NCI-H460 (cell line): Measurements from ENCODE around the gene KSR2. TPM values are rescaled to one million over a fixed set of nuclear protein-coding genes. Genes with fewer than 3 reads are reported as not detected.
"Not testable (repeated sequence)": the region's sequence is repeated elsewhere in the genome, so short reads cannot be mapped to it uniquely, and the experiment has no call there.

Experiments
- DNase-seq: peaks from one replicate; pipeline ENCODE4 v3.0.0-alpha.2; 2016; ENCODE audit warnings: low read depth; ENCODE audit errors: extremely low read depth
- polyA plus RNA-seq: library from polyadenylated mRNA; depleted of rRNA; stranded (reverse); fragments of >200 nt; gene quantifications from 2 replicates; pipeline ENCODE4 v1.2.3, GENCODE V29; 2014; cell fraction: nucleus; rRNA removed
- total RNA-seq: library from RNA; depleted of rRNA; stranded (reverse); fragments of >200 nt; shearing (Covaris generic); gene quantifications from 2 replicates; pipeline ENCODE4 v1.2.3, GENCODE V29; 2014; rRNA removed

Gene KSR2
- total RNA-seq = not detected in 2 replicates
- not detected in 2 replicates for polyA plus RNA-seq

DNA sequence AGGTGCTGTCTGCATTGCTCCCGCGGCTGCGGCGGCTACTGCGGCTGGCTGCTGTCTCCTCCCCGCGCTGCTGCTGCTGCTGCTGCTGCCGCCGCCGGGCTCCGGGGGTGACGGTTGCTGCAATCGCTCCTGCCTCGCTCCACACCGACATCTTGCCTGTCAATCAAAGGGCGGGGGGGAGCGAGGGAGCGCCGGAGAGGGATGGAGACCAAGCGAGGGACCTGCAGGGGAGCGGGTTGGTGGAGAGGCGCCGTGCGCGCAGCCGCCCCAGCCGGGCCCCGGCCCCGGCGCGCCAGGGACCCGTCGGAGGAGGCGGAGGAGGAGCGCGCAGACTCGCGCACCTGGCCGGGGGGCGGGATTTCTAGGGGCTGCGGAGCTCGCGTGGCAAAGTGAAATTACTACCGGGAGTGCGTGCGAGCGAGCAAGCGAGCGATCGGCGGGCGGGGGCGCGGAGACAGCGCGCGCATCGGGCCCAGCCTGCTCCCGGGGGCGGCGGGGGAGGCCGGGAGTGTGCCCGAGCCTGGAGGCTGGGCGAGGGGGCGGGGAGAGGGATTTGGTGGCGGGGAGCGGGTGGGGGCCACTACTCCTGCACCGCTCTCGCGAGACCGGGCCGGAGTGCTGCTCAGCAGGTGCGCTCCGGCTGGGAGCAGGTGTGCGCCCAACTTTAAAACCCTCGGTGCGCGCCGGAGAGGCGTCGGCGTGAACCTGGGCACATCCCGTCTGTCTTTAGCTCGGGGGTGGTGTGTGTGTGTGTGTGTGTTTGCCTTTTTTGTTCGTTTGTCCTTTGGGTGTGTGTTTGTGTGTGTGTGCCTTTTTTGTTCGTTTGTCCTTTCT, at the start of gene KSR2:
Gene KSR2 (minus strand): TSS at position 165 of the 834 bp plus-strand sequence. CDS start 735 bp downstream, outside the sequence.
- peak; percentile 11 for DNase-seq

DNA sequence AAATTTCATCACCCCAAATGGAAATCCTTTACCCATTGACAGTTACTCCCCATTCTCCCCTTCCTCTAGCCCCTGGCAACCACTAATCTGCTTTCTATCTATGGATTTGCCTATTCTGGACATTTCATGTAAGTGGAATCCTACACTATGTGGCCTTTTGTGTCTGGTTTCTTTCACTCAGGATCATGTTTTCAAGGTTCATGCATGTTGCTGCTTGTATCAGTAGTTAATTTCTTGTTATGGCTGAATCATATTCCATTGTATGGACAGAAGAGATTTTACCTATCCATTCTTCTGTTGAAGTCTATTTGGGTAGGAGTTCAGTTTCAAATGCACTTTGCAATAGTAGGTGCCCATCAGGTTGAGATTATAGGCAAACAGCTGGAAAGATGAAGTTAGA, 49.1 kb upstream of the KSR2 start:
- DNase-seq = no peak

DNA sequence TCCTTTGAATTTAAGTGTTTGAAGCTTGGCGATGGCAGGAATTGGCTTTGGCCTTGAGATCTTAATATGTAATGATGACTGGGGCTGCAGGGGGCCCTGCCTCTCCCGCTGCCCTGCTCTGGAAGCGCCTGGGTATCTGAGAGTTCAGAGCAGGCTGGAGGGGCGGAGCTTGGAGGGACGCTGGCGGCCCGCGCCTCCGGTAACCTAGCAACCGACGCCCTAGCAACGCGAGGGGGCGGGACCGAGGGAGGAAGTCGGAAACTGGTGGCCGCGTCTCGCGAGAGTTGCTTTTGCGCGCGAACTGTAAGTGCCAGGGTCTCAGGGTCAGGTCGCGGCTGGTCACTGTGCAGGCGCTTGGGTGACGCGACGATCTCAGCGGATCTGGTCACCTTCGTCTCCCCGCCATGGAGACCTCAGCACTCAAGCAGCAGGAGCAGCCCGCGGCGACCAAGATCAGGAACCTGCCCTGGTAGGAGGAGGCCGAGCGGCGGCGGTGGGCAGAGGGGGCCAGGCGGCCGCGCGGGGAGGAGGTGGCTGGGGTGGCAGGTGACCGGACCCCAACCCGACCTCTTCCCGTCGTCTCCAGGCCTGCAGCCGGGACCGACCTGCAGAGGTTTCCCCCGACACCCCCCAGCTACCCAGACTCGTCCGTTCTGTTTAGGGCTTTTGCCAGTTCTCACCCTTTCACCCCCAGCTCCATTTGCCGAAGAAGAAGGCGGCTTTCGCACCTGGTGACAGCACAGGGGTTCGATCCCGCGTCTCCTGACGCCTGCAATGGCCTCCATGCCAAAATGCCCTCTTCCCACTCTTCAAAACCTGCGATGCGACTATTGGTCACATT, 47.9 kb upstream of the KSR2 start, which contains the start of gene RFC5:
Gene RFC5 (plus strand): TSS at position 280 of the 841 bp plus-strand sequence. CDS start 125 bp downstream, at position 405.
- peak; percentile 97 for DNase-seq

DNA sequence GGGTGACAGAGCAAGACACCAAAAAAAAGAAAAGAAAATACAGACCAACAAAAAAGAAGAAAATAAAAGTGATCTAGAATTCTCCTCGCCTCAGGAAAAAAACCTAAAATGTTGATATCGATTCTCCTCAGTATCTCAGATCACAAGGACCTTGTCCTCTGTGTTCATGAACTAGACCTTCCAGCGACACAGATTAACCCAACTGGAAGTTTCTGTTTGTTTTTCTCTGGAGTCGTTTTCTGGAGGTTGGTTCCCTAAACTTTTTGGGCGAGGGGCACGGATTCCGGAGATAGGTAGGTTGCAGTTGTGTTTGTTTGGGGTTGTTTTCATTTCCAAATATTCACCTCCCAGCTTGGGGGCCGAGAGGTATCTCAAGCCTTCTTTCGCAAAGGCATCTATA, 47.2 kb upstream of the KSR2 start:
- no peak for DNase-seq

DNA sequence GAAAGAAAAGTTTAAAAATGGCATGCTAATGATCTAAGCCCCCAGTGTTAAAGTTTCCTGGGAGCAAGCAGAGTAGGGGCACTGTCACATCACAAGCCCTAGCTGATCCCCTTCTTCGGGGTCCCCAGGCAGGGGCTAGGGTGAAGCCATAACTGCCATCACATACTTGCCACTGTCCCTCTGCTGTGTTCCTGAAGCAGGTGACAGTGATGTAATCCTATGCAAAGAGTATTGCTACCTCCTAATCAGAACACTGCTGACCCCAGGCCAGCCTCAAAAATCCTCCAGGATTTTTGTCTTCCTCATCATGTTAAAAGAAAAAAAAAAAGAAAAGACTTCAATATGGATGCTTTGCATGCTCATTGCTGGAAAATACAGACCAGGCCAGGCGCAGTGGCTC, 46.5 kb upstream of the KSR2 start:
- DNase-seq = no peak

DNA sequence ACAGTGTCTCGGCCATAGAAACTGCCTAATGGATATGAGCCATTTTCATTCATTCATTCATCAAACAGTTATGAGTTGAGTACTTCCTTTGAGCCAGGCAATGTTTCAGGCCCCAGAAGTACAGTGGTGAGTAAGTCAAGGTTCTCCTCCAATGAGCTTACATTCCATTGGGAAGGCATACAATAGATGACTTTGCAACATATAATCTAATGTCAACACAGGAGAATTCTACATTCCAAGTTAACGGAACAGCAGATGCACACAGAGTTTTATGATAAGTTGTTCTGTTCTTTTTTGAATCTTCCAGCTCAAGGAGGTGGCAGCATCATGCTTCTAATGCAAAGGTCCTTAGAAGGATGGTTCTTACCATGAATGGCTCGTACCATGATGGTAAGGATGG, 44.5 kb upstream of the KSR2 start:
- no peak for DNase-seq

DNA sequence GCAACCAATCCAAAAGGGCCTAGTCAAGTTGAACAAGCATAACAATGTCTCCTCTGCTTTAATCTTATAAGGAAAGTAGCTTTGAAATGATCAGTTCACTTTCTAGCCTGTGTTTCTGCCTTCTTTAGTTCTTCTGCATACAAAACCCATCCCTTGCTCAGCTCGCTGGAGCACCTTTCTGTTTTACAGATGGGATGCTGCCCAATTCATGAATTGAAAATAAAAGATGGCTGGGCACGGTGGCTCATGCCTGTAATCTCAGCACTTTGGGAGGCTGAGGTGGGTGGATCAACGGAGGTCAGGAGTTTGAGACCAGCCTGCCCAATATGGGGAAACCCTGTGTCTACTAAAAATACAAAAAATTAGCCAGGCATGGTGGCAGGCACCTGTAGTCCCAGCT, 43.2 kb upstream of the KSR2 start:
- no peak for DNase-seq

DNA sequence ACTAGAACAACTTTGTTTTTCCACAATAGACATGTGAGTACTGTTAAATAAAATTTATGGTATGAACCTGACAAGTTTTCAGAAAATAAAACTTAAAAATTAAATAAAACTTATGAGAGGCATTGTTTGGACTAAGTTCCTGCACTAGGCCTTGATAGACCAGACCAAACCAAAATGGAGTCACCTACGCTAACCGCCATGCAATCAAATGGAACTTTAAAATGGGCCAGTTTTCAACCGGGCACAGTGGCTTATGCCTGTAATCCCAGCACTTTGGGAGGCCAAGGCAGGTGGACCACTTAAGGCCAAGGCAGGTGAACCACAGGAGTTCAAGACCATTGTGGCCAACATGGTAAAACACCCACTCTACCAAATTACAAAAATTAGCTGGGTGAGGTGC, 42.6 kb upstream of the KSR2 start:
- DNase-seq = no peak

DNA sequence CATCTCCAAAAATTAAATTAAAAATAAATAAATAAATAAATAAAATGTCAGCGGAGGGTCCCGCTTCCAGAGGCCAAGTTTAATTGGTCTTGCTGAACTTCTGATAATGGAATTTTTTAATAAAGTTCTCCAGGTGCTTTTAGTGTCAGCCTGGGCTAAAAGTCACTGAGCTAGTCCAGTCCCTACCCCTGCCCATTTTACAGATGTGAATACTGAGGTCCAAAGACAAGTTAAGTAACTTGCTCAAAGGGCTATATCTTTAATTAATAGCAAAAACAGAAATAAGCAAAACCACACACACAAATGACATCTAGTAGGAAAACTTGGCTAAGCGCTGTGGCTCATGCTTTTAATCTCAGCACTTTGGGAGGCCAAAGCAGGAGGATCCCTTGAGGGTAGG, 42.1 kb upstream of the KSR2 start:
- DNase-seq = no peak

DNA sequence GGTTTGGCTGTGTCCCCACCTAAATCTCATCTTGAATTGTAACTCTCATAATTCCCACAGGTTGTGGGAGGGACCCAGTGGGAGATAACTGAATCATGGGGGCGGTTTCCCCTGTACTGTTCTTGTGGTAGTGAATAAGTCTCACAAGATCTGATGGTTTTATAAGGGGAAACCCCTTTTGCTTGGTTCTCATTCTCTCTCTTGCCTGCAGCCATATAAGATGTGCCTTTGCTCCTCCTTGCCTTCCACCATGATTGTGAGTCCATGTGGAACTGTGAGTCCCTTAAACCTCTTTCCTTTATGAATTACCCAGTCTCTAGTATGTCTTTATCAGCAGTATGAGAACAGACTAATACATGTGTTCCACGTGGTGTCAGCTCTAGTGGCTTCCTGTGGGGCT, 31.0 kb upstream of the KSR2 start:
- not testable (repeated sequence) for DNase-seq

DNA sequence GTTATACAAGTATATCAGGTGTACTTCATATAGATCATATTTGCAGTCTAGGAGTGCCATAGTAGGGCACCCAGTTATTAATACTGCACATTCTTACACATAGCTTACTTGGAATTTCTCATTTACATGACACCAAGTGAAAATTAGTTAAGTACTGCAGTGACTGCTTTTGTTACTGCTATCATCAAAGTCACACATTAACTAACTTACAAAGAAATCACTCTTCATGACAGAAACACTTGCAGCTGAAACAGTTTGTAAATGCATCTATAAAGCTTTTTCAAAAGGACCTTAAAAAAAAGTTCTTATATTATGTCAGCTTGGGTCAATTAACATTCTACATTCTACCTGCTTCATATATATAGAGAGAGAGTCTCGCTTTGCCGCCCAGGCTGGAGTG, 29.9 kb upstream of the KSR2 start:
- DNase-seq = no peak

DNA sequence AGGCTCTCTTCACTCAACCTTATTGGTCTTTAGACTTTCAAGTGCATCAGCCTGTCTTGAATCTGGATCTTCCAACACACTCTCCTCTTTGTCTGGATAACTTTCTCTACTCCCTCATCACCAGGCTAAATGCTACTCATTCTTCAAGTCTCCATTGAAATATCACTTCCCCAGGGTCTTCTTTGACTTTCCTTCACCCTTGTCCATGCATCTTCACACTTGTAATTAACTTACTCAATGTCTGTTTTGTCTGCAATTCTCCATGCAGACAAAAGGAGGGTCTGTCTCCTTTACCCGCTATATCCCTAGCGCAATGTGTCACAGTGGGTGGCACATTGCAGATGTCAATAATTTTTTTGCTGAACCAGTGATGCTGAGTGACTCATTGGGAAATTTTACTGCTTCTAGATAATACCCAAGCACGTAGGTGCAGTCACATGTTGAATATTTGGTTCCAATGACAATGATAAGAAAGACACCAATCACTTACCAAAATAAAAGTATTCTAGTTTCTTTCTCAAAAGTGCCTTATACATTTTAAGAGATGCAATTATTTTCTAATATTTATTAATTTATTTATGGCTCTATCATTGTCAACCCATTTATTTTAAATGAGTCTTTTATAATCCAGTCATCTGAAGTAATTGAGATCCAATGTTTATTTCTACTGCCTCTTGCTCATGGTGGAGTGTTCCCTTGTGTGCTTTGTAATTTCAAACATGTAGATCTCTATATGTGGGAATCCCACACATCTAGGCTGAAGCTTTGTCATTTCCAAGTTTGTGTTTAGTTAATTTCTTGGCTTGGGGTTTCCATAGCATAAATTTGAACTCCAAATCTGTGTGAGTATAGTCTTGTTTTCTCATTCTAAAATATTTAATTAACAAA, 26.0 kb upstream of the KSR2 start:
- DNase-seq = no peak

DNA sequence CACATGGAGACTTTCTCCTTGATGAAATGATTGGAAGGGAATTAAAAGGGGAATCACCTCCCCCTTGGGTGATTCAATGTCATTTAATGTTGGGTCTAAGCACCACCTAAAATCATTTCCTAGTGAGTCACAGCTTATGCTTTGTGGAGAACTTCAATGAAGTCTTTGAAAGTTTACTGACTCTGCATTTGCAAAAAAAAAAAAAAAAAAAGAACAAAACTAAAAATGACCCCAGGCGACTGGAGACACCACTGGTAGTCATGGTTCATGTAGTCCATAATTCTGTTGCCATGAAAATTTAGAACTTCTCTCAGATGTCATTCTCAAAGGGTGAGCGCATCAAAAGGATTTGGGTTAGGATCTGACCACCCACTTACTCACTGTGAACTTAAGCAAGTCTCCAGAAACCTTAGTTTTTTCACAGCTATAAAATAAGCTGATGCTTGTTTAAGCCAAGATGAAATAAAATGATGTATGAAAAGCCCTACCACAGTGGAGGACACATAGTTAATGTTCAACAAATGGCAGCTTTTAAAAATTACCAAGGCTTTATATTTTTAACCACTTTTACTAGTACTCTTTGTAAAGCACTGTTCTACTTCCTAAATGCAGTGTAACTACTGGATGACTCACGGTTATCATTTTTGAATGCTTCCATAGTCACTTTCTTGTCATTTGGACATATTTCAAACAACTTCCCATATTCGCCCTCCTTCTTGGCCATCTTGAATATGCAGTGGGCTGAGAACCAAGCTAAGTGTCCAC, 18.1 kb upstream of the KSR2 start:
- no peak for DNase-seq

DNA sequence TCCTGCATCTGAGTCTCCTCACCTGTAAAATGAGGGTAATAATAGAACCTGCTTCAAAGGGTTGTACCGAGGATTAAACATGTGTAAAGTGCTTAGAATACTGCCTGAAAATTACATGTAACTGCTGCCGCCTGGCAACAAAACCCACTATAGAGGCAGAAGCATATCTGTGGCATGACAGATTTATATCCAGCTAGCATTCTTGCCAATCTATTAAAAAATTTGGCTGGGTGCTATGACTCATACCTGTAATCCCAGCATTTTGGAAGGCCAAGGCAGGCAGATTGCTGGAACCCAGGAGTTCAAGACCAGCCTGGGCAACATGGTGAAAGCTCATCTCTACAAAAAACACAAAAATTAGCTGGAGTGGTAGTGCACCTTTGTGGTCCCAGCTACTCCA, 16.4 kb upstream of the KSR2 start:
- DNase-seq = no peak

DNA sequence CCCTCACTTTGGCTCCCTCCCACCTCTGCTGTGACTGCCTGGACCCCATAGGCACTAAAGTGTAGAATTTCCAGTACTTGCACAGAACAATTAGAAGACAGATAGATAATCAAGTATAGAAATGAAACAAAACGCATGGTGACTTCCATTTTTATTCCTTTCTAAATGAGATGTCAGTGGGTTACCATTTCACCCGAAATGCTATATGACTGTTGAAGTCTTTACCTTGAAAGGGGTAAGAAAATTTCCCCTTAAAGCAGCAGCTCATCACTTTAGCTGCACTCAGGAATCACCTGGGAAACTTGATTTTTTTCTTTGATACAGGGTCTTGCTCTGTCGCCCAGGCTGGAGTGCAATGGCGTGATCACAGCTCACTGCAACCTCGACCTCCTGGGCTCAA, 12.5 kb upstream of the KSR2 start:
- DNase-seq = no peak

DNA sequence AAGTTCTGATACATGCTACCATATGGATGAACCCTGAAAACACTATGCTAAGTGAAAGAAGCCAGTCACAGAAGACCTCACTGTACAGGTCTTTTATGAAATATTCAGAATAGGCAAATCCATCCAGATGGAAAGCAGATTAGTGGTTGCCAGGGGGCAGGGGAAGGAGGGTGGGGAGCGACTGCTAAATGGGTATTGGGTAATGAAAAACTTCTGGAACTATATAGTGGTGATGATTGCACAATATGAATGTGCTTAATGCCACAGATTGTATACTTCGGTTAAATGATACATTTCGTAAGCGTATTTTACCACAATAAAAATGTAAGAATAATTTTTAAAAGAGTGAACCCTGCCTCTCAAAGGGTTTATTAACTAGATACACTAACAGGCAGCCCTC, 11.8 kb upstream of the KSR2 start:
- DNase-seq = no peak

DNA sequence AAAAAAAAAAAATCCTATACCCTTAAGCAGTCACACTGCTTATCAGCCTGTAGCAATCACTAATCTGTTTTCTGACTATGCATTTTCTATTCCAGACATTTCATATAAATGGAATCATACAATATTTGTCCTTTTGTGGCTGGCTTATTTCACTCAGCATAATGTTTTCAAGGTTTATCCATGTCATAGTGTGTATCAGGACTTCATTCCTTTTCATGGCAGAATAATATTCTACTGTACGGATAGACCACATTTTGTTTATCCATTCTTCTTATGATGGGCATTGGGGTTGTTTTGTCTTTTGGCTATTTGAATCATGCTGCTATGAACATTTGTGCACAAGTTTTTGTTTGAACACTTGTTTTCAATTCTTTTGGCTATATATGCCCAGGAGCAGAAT, 8.6 kb upstream of the KSR2 start:
- no peak for DNase-seq

DNA sequence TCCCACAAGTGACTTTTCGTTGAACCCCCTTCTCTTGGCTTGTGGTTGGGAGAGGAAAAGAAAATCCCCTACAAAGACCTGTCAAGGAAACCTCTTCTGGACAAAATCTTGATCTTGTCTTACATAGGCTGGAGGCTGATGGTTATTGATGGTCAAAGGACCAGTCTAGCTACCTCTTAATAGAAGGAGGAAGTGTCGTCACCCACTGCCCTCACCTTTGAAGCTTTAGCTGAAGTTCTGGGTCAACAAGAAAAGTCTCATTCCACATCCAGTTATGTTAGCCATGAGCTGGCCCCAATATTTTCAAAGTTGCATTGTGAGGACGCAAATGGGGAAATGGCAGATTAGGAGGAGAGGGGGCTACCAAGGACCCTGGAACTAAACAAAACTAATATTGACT, 6.2 kb upstream of the KSR2 start:
- no peak for DNase-seq

DNA sequence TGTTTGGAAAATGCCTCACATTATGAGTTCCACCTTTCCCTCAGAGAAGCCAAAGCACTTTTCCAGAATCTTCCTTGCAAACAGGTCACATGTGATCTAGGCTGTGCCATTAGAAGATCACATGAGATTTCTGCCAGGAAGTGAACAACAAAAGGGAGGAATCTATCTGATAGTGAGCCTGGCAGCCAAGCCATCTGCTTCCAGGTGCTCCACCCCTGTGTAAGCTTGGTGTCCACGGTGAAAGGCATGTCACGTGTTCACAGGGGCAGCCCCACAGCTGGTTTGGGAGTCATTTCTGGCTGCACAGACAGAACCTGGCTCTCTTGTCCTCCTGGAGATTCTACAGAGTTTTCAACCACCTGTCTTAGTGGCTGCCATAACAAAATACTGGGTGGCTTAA, 3.5 kb upstream of the KSR2 start:
- DNase-seq = no peak

DNA sequence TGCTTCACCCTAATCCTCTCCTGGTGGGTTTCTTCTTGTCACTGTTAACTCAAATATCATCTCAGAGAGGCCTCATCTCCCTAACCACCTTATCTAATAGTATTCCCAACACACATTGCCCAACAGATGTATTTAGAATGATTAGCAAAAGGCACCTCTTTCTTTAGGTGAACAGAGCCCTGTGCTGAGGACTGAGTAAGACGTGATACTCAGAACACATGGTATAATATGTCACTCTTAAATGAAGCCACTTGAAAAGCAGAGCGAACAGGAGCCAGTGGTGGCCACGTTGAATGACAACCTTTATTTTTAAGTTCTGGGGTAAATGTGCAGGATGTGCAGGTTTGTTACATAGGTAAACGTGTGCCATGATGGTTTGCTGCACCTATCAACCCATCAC, 1.5 kb upstream of the KSR2 start:
- DNase-seq = no peak
